NB4 (cell line): ENCODE results near the gene FASTKD2.

ENCODE experiments used
- CTCF ChIP-seq: IDR thresholded peaks from one replicate; pipeline ENCODE4 v1.5.1; 2012; ENCODE audit warnings: low read depth, low read length
- POLR2A ChIP-seq: IDR thresholded peaks from 2 replicates; pipeline ENCODE4 v1.6.1; 2011; ENCODE audit warnings: mild to moderate bottlenecking; ENCODE audit not compliant: insufficient read length; ENCODE audit errors: extremely low read depth

DNA sequence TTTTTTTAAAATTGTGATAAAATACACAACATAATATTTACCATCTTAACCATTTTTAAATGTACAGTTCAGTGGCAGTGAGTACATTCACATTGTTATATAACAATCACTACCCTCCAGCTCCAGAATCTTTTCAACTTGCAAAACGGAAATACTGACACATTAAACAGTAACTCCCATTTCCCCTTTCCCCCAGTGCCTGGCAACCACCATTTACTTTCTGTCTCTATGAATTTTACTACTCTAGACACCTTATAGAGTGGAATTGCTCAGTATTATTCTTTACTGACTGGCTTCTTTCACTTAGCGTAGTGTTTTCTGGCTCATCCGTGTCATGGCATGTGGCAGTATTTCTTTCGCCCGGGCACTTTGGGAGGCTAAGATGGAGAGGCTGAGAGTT lies 32.6 kb downstream of the FASTKD2 start:
- TF ChIP-seq POLR2A, result no peak
- TF ChIP-seq CTCF, result no peak
